A549 (cell line): ENCODE results near the gene ADIPOQ.

Experiments used
- MAZ ChIP-seq: fragments of 150-350 bp; IDR thresholded peaks from 2 replicates; pipeline ENCODE4 v1.6.1; 2014; ENCODE audit warnings: antibody characterized with exemption, low read depth, low read length, borderline replicate concordance
- TF ChIP-seq, protein P1 (sequence below): fragments of >200 bp; sonication (Bioruptor Twin); formaldehyde crosslinking; IDR thresholded peaks from 3 replicates; pipeline ENCODE4 v1.5.1; 2016

DNA sequence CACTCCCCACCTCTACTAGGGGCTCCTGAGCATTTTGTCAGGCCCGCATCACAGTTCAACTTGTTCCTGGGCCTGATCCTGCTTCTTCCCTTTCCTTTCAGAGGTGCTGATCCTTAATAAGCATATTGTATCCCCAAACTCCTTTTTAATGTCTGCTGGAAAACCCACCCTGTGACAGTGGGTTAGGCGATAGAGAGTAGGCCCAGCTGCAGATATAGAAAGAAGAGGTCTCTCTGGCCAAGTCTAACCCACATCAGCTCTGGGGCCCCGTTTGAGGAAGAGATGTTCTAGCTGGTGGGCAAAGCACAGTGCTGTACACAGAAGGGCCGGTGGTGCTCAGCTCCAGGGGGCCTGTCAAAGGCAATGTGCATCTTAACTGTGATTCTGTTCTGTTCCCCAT, 53.5 kb downstream of the ADIPOQ start:
- TF ChIP-seq, protein P1, sequence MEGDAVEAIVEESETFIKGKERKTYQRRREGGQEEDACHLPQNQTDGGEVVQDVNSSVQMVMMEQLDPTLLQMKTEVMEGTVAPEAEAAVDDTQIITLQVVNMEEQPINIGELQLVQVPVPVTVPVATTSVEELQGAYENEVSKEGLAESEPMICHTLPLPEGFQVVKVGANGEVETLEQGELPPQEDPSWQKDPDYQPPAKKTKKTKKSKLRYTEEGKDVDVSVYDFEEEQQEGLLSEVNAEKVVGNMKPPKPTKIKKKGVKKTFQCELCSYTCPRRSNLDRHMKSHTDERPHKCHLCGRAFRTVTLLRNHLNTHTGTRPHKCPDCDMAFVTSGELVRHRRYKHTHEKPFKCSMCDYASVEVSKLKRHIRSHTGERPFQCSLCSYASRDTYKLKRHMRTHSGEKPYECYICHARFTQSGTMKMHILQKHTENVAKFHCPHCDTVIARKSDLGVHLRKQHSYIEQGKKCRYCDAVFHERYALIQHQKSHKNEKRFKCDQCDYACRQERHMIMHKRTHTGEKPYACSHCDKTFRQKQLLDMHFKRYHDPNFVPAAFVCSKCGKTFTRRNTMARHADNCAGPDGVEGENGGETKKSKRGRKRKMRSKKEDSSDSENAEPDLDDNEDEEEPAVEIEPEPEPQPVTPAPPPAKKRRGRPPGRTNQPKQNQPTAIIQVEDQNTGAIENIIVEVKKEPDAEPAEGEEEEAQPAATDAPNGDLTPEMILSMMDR: no peak
- TF ChIP-seq MAZ: no peak
